Activated naive CD4-positive, alpha-beta T cell treated with anti-CD3 and anti-CD28 coated beads, Interleukin-2, amount 50 U/mL, for 16 hours (primary cell): ENCODE data around the gene IL3.

Source experiments
- DNase-seq: peaks from one replicate; pipeline ENCODE4 v3.0.0-alpha.2; 2020

The IL3 gene

DNA sequence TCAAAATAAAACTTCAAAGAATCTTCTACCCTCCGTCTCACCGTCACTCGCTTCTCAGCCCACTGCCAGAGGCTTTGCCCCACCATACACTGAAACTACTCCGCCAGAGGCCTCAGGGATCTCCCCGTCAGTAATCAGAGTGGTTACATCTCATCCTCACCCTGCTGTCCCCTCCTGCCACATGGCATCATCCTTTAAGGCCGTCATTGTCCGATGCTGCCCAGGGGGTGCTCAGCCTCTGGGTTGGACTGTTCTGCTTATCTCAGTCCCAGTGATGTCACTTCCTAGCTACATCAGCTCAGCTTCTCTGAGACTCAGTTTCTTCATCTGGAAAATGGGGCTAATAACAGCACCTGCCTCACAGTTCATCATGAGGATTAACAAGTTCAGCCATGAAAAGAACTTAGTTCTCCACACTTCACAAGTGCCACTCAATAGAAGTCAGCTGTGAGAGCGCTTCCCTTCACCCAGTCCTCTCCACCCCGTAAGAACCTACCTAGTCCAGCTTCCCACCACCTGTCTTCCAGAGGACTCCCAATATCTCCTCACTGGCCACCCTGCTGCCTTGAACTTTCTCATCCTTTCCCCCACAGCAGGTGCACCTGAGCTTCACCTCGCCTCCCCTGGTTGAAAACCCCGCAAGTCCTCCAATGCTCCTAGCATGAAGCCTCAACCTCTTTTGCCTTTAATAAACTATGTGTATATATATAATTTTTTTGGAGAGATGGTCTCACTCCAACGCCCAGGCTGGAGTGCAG lies 2.8 kb upstream of the IL3 start:
- peak; percentile 6 for DNase-seq

DNA sequence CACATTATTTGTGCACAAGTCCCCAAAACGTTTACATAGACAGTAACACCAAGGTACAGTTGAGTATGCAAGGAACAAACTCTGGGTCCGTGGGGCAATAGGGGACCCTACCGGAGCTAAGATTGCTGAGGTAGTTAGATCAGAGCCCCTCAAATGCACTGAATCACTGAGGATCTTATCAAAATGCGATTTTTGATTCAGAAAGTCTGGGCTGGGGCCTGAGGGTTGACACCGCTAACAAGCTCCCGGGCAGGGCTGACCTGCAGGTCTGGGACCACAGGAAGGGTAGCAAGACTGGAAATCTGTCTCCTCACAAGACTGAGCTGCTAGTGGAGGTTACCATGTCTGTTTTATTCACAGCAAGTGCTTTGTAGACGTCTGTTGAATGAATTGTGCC lies 1.8 kb upstream of the IL3 start:
- no peak for DNase-seq

DNA sequence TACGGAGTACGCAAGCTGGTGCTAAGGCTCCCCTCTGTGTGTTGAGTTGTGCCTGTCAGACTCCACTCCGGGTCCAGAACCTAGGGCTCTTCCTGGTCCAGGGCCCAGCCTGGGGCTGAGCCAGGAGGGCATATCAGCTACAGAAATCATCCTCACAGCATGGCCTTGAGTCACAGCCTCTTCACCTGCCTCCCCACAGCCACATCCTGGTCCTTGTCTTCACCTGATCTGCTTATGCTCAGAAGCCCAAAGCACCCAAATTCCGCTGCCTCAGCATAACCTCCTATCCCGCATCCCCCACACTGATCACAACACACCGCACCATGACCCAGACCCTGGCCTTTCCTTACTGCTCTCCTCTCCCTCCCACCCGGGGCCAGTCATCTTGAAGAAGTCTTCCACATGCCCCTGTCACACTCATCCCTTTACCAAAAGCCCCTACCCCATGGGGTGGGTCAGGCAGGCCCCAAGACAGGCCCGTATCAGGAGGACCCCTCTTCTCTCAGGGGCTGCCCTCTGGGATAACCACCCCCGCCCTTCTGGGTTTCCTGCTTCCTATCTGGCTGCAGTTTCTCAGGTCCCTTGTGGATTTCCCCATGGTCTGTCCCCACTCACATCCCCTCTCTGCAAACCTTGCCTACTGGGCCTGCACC lies 1.3 kb upstream of the IL3 start:
- DNase-seq = peak; percentile 5

DNA sequence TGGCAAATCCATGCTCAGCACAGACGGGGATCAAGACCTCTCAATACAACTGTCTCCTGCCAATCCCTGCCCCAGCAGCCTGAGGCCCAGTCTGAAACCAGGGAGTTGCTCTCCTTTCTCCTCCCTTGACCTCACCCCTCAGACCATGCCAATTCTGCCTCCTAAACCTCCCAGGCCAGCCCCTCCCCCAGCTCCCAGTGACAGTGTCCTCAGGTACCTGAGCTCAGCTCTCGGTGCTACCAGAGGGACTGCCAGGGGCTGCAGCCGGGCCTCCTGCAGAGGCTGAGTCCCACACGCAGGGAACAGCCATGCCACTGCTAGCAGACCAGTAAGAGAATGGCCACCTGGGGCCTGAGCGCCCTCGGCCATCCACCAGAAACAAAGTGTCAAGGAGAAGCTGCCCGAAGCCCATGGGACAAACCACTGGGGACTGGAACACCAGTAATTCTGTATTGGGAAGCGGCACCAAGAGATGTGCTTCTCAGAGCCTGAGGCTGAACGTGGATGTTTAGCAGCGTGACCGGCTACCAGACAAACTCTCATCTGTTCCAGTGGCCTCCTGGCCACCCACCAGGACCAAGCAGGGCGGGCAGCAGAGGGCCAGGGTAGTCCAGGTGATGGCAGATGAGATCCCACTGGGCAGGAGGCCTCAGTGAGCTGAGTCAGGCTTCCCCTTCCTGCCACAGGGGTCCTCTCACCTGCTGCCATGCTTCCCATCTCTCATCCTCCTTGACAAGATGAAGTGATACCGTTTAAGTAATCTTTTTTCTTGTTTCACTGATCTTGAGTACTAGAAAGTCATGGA lies 557 bp upstream of the IL3 start:
- peak; percentile 7 for DNase-seq

DNA sequence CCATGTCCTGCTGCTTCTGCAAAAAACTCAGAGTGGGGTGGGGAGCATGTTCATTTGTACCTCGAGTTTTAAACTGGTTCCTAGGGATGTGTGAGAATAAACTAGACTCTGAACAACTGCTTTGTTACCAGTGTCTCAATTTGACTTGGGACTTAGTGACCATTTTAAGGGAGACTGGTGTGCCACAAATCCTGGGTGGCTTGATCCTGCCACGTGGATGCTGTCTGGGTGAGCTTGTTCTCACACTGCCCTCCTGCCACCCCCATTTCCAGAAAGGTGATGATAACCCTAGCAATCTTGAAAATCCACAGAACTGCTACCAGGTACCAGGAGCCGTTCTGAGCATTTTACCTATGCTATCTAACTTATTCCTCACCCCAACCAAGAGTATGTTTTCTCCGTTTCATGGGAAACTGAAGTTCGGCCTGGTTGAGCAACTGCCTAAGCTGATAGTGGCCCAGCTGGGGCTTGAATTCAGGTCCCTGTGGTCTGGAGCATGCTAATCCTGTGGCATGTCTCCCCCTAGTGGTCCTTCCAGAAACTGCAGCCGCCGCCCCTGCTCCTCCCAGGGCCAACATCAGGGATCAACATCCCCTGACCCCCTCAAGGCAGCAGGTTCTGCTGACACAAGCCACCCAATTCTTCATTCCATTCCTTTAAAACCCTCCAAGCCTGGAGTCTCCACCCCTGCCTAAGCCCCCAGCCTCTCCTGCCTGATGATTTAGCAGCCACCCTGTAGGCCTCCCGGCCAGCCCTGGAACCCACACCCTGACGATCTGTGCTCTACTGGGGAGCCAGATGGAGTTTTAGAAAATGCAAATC lies 2.8 kb downstream of the IL3 start:
- peak; percentile 80 for DNase-seq

DNA sequence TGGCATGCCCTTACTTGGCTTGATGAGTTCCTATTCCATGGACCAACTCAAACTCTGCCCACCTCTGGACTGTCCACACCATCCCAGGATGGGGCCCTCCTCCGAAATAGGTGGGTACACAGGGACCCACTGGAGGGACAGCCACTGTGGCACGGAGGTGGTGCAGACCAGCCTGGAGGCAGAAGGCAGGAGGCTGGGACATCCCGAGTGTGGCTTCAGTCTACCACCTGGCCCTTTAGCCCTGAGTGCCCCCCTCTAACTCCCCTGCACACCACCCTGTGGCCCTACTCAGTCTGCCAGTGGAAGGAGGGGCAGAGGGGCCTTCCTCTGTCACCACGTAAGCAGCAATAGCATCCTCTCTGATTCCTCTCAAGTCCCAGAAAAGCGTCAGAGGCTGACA lies 3.7 kb downstream of the IL3 start:
- no peak for DNase-seq

DNA sequence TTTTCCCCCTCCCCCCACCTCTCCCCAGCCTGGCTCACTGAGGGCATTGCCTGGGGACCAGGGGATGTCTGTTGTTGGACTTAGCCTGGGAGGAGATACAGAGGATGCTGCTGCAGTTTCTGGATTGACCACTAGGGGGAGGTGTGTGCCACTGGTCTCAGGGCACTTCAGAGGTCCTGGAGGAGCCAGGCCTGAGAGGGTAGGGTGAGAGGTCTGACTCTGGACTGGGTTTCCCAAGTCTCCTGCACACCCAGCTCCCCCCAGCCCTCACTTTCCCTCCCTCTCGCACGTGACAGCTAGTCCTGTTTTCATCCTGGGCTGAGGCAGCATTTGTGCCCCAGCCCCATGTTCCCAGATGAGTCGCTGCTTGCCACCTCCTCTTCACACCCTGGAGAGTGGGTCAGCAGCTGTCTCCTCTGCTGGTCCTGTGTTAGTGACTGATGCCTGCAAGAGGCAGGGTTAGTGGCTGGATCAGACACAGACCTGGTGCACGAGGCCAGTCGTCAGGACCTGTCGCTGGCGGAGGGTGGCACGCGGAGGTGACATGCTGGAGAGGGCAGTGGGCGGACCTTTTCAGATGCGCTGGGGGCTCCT lies 4.4 kb downstream of the IL3 start:
- DNase-seq = peak; percentile 76

DNA sequence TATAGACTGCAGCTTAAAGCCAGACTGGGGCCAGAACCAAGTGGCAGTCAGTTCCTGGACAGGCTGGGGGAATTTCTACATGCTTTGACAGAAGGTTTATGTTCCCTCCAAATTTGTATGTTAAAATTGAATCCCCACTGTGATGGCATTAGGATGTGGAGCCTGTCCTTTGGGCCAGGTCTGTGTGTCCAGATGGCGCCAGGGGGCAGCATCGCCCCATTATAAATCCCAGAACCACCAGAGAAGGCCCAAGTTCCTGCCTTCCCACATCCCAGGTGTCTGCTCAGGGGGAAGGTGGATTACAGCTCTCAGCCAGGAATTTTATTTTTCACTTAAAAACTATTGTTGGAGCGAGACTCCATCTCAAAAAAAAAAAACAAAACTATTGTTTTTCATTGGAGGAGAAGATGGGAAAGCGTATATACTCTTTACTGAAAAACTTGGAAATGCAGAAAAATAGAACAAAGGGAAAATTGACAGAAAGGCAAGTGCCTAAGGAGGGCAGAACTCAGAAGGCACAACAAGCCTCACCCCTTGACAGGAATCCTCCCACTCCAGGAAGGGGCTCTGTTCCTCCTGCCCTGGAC lies 5.0 kb downstream of the IL3 start:
- DNase-seq = peak; percentile 30

DNA sequence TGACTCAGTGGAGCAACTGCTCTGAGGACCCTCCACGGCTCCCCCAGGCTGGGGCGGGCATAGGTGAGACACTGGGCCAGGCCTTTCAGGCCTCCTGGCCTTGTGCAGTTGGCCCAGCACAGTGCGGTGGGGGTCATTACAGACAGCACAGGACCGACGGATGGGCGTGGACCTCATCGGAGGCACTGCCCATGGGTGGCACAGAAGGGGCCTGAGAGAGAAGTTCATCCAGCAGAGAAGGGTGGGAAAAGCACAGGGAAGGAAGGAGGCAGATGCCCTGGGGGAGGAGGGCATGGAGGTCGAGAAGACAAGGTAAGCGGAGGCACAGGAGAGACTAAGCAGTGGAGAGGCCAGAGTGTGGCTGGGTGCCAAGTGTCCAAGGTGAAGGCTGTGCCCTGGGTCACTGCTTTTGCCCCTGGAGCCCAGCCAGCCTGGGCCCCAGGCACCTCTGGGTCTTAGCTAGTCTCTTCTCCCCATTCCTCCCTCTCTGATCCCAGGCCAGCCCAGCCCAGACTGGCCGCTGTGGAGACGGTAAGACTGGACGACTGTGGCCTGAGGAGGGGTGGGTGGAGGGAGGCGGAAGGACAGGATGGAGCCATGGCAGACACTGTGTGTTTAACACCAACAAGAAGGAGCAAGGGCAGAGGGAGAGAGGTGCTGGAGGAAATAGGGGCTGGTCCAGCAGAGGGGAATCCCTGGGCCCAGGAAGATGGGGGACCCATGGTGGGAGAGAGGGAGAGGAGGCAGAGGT lies 5.7 kb downstream of the IL3 start:
- DNase-seq = no peak

DNA sequence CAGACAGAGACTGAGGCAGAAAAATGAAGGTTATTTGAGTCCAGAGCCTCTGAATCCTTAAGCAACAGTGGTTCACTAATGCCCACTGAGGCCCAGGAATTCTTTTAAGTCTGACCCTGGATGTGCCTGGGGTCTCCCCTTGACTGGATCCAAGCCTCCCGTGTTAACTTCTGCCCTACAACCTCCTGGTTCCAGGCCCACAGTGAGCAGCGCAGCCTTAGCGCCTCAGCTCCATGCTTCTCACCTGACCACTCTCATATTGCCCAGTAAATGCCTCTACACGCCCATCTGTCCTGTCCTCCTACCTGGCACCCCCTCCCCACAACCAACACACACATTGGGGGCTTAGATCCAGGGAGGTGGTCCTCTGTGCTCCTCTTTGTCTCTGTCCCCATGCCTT lies 6.4 kb downstream of the IL3 start:
- DNase-seq = no peak

DNA sequence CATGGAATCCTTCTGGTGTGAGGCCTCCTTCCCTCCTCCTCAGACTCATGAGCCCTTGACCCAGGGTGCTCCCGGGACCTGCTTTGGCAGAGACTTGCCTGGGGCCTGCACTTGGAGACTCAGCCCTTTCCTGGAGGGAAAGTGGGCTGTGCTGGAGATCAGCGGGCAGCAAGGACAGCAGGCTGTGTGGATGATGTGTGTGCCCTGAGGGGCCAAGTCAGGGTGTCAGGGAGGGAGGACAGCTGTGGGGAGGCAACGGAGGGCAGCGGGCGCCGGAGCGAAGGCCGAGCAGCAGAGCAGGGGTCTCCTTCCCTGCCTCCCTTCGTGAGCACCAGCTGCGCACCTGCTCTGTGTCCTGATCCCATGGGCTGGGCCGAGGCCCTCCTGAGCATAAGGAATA lies 7.0 kb downstream of the IL3 start:
- no peak for DNase-seq

DNA sequence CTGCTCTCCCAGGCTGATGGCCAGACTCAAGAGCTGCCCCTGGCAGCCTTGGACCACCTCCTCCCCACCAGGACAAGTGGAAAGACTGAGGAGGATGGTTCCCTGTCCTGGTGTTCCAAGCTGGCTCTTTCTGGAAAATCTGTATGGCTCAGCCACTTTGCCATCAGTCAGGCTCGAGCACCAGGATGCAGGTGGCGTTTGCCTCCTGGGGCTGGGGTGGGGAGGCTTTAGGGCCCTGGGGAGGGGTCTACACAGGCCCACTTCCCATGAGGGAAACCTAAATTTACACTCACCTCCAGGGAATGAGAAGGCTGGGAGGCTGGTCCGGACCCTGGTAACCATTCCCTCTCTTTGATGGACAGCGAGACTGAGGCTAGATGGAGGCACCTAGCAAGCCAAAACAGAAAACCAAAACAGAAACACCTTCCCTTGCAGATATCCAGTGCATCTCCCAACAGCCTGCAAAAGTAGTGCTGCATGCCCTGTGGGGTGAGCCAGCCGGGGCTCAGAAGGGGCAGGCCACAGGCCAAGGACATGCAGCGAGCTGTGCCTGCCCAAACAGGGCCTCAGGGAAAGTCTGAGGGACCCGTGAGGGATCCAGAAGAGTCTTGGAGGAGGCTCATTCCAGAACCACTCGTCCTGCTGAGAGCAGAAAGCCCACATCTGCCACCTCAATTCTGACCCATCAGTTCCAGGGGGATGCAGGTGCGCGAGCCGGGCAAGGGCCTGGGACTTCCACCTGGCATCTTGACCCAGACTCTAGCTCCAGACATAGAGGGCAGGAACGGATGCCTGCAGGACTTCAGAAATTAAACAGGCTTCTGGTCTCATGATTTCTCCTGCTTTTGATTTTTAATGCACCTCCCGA lies 7.7 kb downstream of the IL3 start:
- no peak for DNase-seq

DNA sequence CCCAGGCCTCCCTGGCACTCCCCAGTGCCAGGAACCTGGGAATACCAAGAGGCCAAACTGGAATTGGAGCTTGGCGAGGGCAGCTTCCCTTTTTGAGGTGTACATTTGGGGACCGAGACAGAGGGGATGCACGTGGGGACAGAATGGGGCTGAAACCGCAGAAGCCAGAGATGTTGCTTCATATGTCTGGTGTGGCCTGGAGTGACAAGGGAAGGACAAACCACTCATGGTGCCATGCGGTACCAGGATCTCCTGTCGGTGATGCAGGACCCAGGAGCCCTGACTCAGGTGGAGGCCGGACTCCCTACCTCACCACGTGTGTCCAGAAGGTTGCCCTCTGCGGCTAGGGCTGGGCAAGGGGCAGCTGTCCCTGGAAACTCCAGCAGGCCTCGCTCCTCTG lies 9.1 kb downstream of the IL3 start:
- no peak for DNase-seq

DNA sequence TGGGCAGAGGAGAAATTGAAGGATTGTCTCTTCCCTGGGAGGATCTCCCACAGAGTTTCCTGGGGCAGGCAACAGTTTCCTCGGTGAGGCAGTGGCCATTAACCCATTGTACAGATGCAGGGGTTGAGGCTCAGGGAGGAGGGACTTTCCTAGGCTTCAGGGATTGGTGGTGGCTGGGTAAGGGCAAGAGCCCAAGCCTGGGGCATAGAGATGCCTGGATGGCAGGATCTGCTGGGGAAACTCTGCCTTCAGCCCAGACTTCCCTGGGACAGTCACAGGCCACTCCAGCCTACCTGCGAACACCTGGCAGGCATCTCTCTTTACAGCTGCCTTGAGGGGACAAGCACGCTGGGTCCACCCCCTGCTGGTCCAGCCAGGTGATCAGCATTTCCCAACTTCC lies 9.5 kb downstream of the IL3 start:
- DNase-seq = no peak

DNA sequence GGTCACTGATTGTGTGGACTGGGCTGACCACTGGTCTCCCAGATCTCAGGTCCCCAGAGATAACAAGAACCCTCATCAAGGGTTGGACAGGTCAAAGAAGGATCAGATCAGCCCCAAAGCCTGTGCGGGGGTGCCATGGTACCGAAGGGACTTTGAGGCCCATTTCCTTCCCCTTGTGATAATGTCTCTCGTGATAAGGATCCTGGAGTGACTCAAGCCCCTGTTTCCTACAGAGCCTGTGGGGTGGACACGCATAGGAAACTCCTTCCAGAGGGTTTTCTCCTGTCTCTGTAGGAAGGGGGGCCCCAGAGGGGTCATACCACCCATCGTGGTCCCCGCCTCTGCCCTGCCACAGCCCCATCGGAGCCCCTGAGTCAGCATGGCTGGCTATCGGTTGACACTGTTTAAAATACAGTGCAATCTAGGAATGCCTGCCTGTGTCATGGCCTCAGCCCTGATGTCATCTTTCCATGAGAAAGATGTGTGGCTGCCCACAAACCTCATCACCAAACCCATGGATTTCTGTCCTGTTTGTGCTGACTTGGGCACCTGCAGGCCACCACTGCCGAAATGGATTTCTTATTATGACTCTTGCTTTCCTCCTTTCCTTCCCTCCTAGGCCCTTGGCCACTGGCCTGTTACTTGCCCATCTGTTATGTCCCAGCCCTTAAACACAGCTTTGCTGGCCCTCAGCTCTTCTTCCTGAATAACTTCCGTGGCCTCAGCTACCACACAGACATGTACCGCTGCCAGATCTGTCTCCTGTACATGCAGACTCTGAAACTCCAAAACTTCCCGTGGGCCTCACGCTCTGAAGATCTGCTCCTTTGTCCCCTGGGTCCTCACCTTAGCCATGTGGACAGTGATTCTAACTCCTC lies 10.2 kb downstream of the IL3 start:
- no peak for DNase-seq

DNA sequence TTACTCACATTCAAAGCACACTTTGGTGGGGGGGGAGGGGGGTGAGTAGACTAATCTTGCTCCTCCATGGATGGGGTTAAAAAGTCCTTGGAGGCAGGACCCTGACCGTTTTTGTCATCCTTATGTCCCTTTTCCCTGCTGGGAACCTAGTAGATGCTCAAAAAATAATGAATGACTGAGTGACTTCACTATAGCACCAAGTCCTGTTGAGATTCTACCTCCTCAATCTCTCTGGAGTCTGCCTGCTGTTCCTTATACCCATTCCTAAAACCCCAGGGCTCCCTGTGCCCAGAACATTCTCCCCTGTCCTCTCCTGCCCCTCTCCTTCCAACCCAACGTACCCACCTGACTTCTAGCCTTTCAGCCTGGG lies 10.9 kb downstream of the IL3 start:
- no peak for DNase-seq

DNA sequence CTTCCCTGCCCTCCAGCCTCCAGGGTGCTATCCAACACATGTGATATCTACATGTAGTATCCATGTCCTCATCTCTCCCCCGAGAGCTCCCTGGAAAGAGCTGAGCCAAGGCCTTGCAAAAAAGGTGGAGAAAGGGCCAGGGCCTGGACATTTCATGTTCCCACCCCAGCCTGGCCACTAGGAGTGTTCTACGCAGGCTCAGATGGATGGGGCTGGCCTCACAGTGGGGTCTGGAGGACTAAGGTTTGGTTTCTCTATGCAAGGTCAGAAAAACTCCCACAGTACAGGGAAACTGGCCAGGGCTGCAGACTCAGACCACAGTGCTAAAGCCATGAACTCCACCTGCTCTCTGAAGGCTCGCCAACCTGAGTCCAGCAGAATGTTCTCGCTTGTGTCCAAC lies 11.6 kb downstream of the IL3 start:
- DNase-seq = no peak

DNA sequence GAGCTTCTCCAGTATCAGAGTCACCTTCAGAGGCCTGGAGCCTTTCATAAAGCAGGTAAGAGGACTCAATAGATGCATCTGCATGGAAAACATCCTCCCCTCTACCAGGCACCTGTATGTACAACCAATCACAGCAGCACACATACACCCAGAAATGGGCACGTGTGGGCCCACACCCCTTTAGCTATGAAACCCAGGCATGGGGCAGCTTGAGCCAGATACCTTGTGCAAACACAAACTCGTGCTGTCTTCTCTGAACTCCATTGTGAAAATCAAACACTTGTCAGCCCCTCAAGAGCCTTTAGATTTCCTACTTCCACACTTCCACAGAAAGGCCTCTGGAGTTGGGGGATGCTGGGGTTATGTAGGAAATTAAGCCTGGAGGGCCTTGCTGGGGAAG lies 12.1 kb downstream of the IL3 start:
- no peak for DNase-seq

DNA sequence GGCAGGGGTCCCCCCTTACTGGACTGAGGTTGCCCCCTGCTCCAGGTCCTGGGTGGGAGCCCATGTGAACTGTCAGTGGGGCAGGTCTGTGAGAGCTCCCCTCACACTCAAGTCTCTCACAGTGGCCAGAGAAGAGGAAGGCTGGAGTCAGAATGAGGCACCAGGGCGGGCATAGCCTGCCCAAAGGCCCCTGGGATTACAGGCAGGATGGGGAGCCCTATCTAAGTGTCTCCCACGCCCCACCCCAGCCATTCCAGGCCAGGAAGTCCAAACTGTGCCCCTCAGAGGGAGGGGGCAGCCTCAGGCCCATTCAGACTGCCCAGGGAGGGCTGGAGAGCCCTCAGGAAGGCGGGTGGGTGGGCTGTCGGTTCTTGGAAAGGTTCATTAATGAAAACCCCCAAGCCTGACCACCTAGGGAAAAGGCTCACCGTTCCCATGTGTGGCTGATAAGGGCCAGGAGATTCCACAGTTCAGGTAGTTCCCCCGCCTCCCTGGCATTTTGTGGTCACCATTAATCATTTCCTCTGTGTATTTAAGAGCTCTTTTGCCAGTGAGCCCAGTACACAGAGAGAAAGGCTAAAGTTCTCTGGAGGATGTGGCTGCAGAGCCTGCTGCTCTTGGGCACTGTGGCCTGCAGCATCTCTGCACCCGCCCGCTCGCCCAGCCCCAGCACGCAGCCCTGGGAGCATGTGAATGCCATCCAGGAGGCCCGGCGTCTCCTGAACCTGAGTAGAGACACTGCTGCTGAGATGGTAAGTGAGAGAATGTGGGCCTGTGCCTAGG lies 13.0 kb downstream of the IL3 start, which contains the start of gene CSF2:
TSS of gene CSF2 (plus strand) at position 559 of the 783 bp plus-strand sequence. CDS start at position 594, 35 bp downstream.
- no peak for DNase-seq
